T-cell (primary cell): ENCODE data around the gene MORN5. TPM values are rescaled to one million over a fixed set of nuclear protein-coding genes. Genes with fewer than 3 reads are reported as not detected.

Source experiments
- ATAC-seq, 4 experiments: fragments of 200-7000 bp in 3 of 4; fragments of 150-1000 bp in 1 of 4; cut with Tn5 transposase; replicated peaks in 1 of 4; 1 replicate in 3 of 4; 2 replicates in 1 of 4; pipeline ENCODE4 v1.10.0; 2021; ENCODE audit warnings: moderate library complexity in 3 of 4, mild to moderate bottlenecking in 2 of 4, moderate number of reproducible peaks in 1 of 4
- CTCF ChIA-PET, 2 donors: fragments of 300-600 bp; sonication (Branson Sonifier 250); formaldehyde crosslinking; loops; one replicate each; lab custom pipeline; 2022; ENCODE audit warnings: antibody characterized with exemption in 2 of 2; lab: Charles Lee
- POLR2A ChIA-PET, 2 donors: fragments of 300-600 bp; sonication (Branson Sonifier 250); formaldehyde crosslinking; loops; one replicate each; lab custom pipeline; 2022; ENCODE audit warnings: antibody characterized with exemption in 2 of 2; lab: Charles Lee
- DNase-seq, 35 experiments: peaks; one replicate each; pipeline versions ENCODE4 v3.0.0 to v3.0.0-alpha.2; 2013 to 2023
- H3K27ac ChIP-seq: one replicate; pipeline ENCODE4 v1.5.1; 2013; ENCODE audit warnings: low read length
- H3K27me3 ChIP-seq, 2 experiments: replicated peaks in 1 of 2; 1 replicate in 1 of 2; 2 replicates in 1 of 2; pipeline versions ENCODE4 v1.6.1 to v1.7.0; 2013; ENCODE audit warnings: low read length in 1 of 2, mixed read lengths in 1 of 2; ENCODE audit not compliant: control insufficient read depth in 2 of 2, insufficient read depth in 2 of 2; ENCODE audit errors: extremely low read depth in 1 of 2
- H3K36me3 ChIP-seq, 2 donors: 1 replicate in 1 of 2; 2 replicates in 1 of 2; pipeline versions ENCODE4 v1.6.1 to v1.7.0; 2013; ENCODE audit warnings: low read length in 1 of 2; ENCODE audit not compliant: control insufficient read depth in 2 of 2, insufficient read depth in 1 of 2; ENCODE audit errors: extremely low read depth in 1 of 2
- H3K4me1 ChIP-seq, 2 experiments: 1 replicate in 1 of 2; 2 replicates in 1 of 2; pipeline versions ENCODE4 v1.6.1 to v1.7.0; 2013; ENCODE audit warnings: low read length in 2 of 2, mixed read lengths in 1 of 2; ENCODE audit not compliant: insufficient read depth in 2 of 2, control insufficient read depth in 1 of 2; ENCODE audit errors: extremely low read depth in 1 of 2
- H3K4me3 ChIP-seq, 2 donors: 1 replicate in 1 of 2; 2 replicates in 1 of 2; pipeline versions ENCODE4 v1.5.1 to v1.7.0; 2013; ENCODE audit warnings: mild to moderate bottlenecking in 2 of 2, low read length in 1 of 2, moderate library complexity in 1 of 2; ENCODE audit not compliant: control insufficient read depth in 1 of 2; ENCODE audit errors: extremely low read depth in 1 of 2
- H3K9me3 ChIP-seq: 2 replicates; pipeline ENCODE4 v1.7.0; 2013
- H3K27ac Mint-ChIP-seq, 2 donors: one replicate each; pipeline ENCODE4 v1.8.0; 2020 to 2021; ENCODE audit warnings: mild to moderate bottlenecking in 2 of 2, mixed read lengths in 2 of 2
- H3K27me3 Mint-ChIP-seq, 2 donors: one replicate each; pipeline ENCODE4 v1.8.0; 2021 to 2022; ENCODE audit warnings: mixed read lengths in 2 of 2
- H3K36me3 Mint-ChIP-seq: one replicate; pipeline ENCODE4 v1.8.0; 2021; ENCODE audit warnings: mixed read lengths
- H3K4me1 Mint-ChIP-seq, 3 donors: one replicate each; pipeline ENCODE4 v1.8.0; 2020 to 2022; ENCODE audit warnings: mixed read lengths in 3 of 3, mild to moderate bottlenecking in 1 of 3
- H3K4me3 Mint-ChIP-seq, 3 donors: one replicate each; pipeline ENCODE4 v1.8.0; 2020 to 2022; ENCODE audit warnings: mild to moderate bottlenecking in 3 of 3, mixed read lengths in 3 of 3, moderate library complexity in 3 of 3
- H3K9me3 Mint-ChIP-seq, 3 donors: one replicate each; pipeline ENCODE4 v1.8.0; 2020 to 2022; ENCODE audit warnings: mixed read lengths in 3 of 3
- WGBS: methylation state at CpG from one replicate; pipeline ENCODE4 v1.1.5; 2013; ENCODE audit warnings: missing lambda C conversion rate; ENCODE audit not compliant: insufficient coverage; 5-methylcytosine and 5-hydroxymethylcytosine counted together
- total RNA-seq, 35 experiments: library from RNA in 6 of 35; stranded (reverse) in 6 of 35; fragments of 120-200 nt in 1 of 35; gene quantifications; one replicate each; pipeline versions ENCODE4 v1.2.1 to v1.2.4 and lab custom pipeline; 2013 to 2026

MORN5 gene
- total RNA-seq, 5 donors from 2014 or later (not counting 1 experiment from before 2014, with no cell fraction given): not detected

- POLR2A ChIA-PET: no interaction called here
- WGBS: 97% methylated on average over 9 of the region's 12 CpGs
- no peaks in the 10 kb centered on the region for H3K36me3 ChIP-seq
- Mint-ChIP-seq H3K4me1 (peaks cover 9 to 10% (median 9%) of the 10 kb centered on the region in 3 donors), H3K9me3 (no peaks in the 10 kb centered on the region), H3K4me3 (no peak overlapping the region), H3K27ac (no peak overlapping the region), H3K27me3 (peaks cover 52 to 54% of the 10 kb centered on the region in 2 donors), H3K36me3 (no peaks in the 10 kb centered on the region)
- peaks cover 0 to 76% of the 10 kb centered on the region in 2 experiments for H3K27me3 ChIP-seq
- no peak for DNase-seq
- H3K4me3 ChIP-seq: no peak overlapping the region
- ATAC-seq: no peak
- peaks cover 3 to 13% of the 10 kb centered on the region in 2 experiments for H3K4me1 ChIP-seq
- no peak overlapping the region for H3K27ac ChIP-seq
- no peaks in the 10 kb centered on the region for H3K9me3 ChIP-seq
- CTCF ChIA-PET: no interaction called here
Measured at GRCh38 chr9:122209451-122209850, 49.7 kb downstream of the MORN5 start.

GRCh38 chr9:122212473-122213004 is 52.8 kb downstream of the MORN5 start:
- Mint-ChIP-seq H3K9me3 (no peaks in the 10 kb centered on the region), H3K27ac (no peak overlapping the region), H3K27me3 (peaks cover 68 to 69% of the 10 kb centered on the region in 2 donors), H3K4me3 (peak overlapping the region; percentile 31 to 74 (median 41)), H3K36me3 (no peaks in the 10 kb centered on the region), H3K4me1 (peaks cover 10 to 13% (median 11%) of the 10 kb centered on the region in 3 donors)
- Histone ChIP-seq H3K27me3 (peaks cover 0 to 74% of the 10 kb centered on the region in 2 experiments), H3K36me3 (no peaks in the 10 kb centered on the region), H3K9me3 (no peaks in the 10 kb centered on the region), H3K27ac (no peak overlapping the region), H3K4me1 (peaks cover 3 to 13% of the 10 kb centered on the region in 2 experiments), H3K4me3 (no peak overlapping the region)
- CTCF ChIA-PET: no interaction called here
- WGBS: 85% methylated on average over 6 of the region's 7 CpGs
- DNase-seq (no peak), ATAC-seq (no peak)
- POLR2A ChIA-PET: no interaction called here

GRCh38 chr9:122213102-122213588 is 53.4 kb downstream of the MORN5 start:
- ChIA-PET POLR2A (no interaction called here), CTCF (no interaction called here)
- Mint-ChIP-seq H3K4me3 (peak overlapping the region; percentile 31 to 74 (median 41)), H3K27ac (no peak overlapping the region), H3K9me3 (no peaks in the 10 kb centered on the region), H3K4me1 (peaks cover 14 to 16% (median 15%) of the 10 kb centered on the region in 3 donors), H3K36me3 (no peaks in the 10 kb centered on the region), H3K27me3 (peaks cover 71 to 74% of the 10 kb centered on the region in 2 donors)
- peak overlapping the region in 1 of 2 donors; percentile 57 for H3K4me3 ChIP-seq
- ATAC-seq (no peak), DNase-seq (no peak)
- H3K9me3 ChIP-seq: no peaks in the 10 kb centered on the region
- WGBS: 30% methylated on average over 16 of the region's 20 CpGs
- no peak overlapping the region for H3K27ac ChIP-seq
- H3K4me1 ChIP-seq: peaks cover 3 to 13% of the 10 kb centered on the region in 2 experiments
- peaks cover 0 to 71% of the 10 kb centered on the region in 2 experiments for H3K27me3 ChIP-seq
- no peaks in the 10 kb centered on the region for H3K36me3 ChIP-seq

- H3K9me3 ChIP-seq: no peaks in the 10 kb centered on the region
- no peaks in the 10 kb centered on the region for H3K36me3 Mint-ChIP-seq
- peak overlapping the region; percentile 31 to 57 for H3K4me3 ChIP-seq
- peaks cover 74 to 80% of the 10 kb centered on the region in 2 donors for H3K27me3 Mint-ChIP-seq
- WGBS: 6% methylated on average over 89 of the region's 93 CpGs
- CTCF ChIA-PET: no interaction called here
- no peaks in the 10 kb centered on the region for H3K36me3 ChIP-seq
- peaks cover 20 to 23% (median 21%) of the 10 kb centered on the region in 3 donors for H3K4me1 Mint-ChIP-seq
- peak; percentile 70 to 88 (median 72) for ATAC-seq
- no peak overlapping the region for H3K27ac Mint-ChIP-seq
- H3K4me3 Mint-ChIP-seq: peak overlapping the region; percentile 41 to 74 (median 62)
- peaks cover 3 to 17% of the 10 kb centered on the region in 2 experiments for H3K4me1 ChIP-seq
- peaks cover 0 to 75% of the 10 kb centered on the region in 2 experiments for H3K27me3 ChIP-seq
- no peak overlapping the region for H3K27ac ChIP-seq
- POLR2A ChIA-PET: no interaction called here
- DNase-seq: peak in 28 of 35 experiments; percentile 6 to 58 (median 22)
- no peaks in the 10 kb centered on the region for H3K9me3 Mint-ChIP-seq
Measured at GRCh38 chr9:122213589-122214413, 54.1 kb downstream of the MORN5 start.

GRCh38 chr9:122214507-122214906 is 54.8 kb downstream of the MORN5 start:
- H3K36me3 ChIP-seq: no peaks in the 10 kb centered on the region
- ChIA-PET CTCF (no interaction called here), POLR2A (no interaction called here)
- DNase-seq (no peak), ATAC-seq (no peak)
- peaks cover 0 to 77% of the 10 kb centered on the region in 2 experiments for H3K27me3 ChIP-seq
- Mint-ChIP-seq H3K4me3 (peak overlapping the region; percentile 41 to 74 (median 62)), H3K27me3 (peaks cover 75 to 86% of the 10 kb centered on the region in 2 donors), H3K27ac (no peak overlapping the region), H3K9me3 (no peaks in the 10 kb centered on the region), H3K36me3 (no peaks in the 10 kb centered on the region), H3K4me1 (peaks cover 27 to 30% (median 29%) of the 10 kb centered on the region in 3 donors)
- peaks cover 3 to 24% of the 10 kb centered on the region in 2 experiments for H3K4me1 ChIP-seq
- no peak overlapping the region for H3K27ac ChIP-seq
- 93% methylated on average over 2 of the region's 9 CpGs for WGBS
- no peak overlapping the region for H3K4me3 ChIP-seq
- H3K9me3 ChIP-seq: no peaks in the 10 kb centered on the region

- H3K4me3 Mint-ChIP-seq: no peak overlapping the region
- H3K27ac Mint-ChIP-seq: no peak overlapping the region
- CTCF ChIA-PET: interaction anchor here in 1 of 2 donors (0.6 kb wide), 1 partner anchor 70 kb away, joined by 4 read pairs; no protein-coding TSS in a partner anchor
- no peaks in the 10 kb centered on the region for H3K9me3 Mint-ChIP-seq
- Histone ChIP-seq H3K9me3 (no peaks in the 10 kb centered on the region), H3K4me3 (no peak overlapping the region), H3K4me1 (peaks cover 3 to 33% of the 10 kb centered on the region in 2 experiments), H3K27me3 (peaks cover 0 to 79% of the 10 kb centered on the region in 2 experiments), H3K27ac (no peak overlapping the region), H3K36me3 (no peaks in the 10 kb centered on the region)
- no peaks in the 10 kb centered on the region for H3K36me3 Mint-ChIP-seq
- 100% methylated on average over 1 of the region's 1 CpG for WGBS
- ATAC-seq: no peak
- POLR2A ChIA-PET: no interaction called here
- no peak for DNase-seq
- peaks cover 76 to 90% of the 10 kb centered on the region in 2 donors for H3K27me3 Mint-ChIP-seq
- H3K4me1 Mint-ChIP-seq: peaks cover 36 to 41% (median 39%) of the 10 kb centered on the region in 3 donors
Measured at GRCh38 chr9:122215663-122216062, 56.0 kb downstream of the MORN5 start.
